HG03460 (cell line): Measurements from ENCODE around the gene ANKRD40CL.
"Not testable (repeated sequence)": the region's sequence is repeated elsewhere in the genome, so short reads cannot be mapped to it uniquely, and the experiment has no call there.

ENCODE experiments used
- ATAC-seq: cut with Tn5 transposase; IDR thresholded peaks from one replicate; pipeline ENCODE4 v1.9.1; 2021; ENCODE audit not compliant: unreplicated experiment

Gene ANKRD40CL

DNA sequence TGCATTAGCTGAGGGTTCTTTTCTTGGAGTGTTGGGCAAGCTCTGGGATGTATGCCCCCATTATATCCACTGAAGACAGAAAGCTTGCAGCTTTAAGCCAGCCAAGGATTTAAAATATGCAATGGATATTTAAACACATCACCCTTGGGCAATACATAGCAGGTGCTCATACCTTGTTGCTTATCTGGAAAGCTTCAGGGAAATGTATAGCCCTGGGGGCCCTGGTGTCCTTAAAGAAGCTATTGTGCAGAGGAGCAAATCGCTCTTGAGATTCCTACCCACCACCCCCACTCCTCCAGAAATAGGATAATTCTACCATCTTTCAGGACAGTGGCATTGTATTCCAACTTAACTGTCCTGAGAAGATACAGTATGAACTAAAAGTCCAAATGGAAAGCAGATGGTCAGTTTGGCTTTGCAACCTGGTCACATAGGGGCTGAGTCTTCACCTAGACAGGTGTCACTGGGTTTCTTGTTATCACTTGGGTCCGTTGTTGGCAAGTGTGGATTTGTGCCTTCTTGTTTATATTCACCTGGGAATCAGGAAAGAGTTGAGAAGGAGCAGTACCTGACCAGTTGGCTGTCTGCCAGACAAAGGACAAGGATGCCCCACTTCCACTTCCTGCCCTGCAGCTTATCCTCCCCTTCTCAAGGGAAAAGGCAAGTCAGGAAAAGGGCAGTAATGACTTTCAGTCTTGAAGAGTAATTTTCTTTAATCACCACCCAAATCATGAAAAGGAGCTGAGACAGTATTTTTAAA is 3.4 kb downstream of the ANKRD40CL start:
- ATAC-seq: no peak

DNA sequence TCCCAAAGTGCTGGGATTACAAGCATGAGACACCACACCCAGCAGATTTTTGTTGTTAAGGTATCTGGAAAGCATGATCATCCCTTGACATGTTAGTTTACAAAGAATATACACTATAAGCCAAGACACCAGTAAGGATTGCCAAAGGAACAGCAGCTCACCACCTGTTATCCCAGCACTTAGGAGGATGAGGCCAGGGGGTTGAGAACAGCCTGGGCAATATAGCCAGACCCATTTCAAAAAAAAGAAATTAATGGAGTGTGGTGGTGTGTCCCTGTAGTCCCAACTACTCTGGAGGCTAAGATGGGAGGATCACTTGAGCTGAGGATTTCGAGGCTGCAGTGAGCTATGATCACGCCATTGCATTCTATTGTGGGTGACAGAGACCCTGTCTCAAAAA is 5.1 kb downstream of the ANKRD40CL start:
- no peak for ATAC-seq

DNA sequence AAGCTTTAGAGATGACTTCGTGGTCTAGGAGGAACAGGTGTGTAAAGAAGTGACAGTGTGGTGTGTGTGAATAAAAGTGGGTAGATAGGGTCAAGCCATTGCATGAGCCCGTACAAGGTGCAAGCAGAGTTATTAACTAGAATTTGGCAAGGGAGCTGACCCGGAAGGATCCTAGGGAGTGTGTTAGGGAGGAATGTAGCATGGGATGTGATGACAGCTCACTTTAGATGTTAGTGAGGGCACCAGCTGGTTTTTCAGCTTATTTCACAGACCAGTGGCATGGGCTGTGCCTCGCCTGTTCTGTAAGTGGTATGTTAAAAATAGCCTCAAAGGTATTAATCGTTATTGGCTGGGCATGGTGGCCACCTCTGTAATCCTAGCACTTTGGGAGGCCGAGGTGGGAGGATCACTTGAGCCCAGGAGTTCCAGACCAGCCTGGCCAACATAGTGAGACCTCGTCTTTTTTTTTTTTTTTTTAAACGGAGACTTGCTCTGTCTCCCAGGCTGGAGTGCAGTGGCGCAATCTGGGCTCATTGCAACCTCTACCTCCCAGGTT is 8.3 kb downstream of the ANKRD40CL start:
- no peak for ATAC-seq

DNA sequence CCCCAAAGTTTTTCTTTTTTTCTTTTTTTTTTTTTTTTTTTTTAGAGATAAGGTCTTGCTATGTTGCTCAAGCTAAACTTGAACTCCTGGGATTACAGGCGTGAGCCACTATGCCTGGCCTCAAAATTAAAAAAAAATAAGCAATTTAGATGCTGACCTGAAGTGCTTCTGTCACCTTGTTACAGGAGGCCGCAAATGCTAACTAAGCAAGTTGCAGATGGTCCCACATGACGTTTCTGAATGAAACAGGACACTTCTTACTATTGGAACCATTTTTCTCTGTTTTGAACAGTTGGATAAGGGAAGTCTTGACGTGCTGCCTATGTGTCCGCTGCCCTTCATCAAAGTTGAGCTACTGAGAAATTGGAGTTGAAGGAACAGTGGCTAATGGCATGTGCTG is 8.8 kb downstream of the ANKRD40CL start:
- no peak for ATAC-seq

DNA sequence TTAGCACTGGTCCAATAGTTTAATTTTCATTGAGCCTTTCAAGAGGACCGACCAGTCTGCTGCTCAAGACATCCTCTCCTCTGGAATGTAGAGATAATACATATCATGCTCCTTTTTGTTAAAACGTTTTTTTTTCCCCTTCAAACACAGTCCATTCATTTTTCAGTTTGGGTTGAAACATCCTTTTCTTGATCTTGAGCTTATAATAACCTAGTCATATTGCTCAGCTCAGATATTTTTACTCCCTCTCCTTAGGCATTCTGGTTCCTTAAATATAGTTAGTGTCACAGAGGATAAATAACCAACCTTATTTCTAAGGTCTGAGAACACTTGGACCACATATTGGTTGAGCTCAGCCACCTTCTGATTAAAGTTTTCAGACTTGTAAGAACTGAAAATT is 12.8 kb downstream of the ANKRD40CL start:
- no peak for ATAC-seq

DNA sequence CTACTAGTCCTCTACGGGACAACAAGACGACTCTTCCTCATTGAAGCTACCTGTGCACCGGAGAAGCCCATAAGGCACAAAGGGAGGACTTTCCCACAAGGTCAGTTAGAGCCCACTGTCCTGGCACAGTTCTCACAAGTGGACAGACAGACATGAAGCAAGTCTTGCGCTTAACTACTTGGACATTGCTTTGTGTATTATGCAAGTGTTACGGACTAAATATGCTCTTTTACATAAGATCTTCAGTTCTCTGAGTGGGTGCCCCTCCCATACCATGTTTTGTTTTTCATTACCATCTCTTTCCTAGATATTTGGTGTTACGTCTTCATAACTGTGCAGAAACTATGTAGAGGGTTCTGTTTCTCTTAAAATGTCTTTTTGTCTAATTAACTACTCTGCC is 18.1 kb downstream of the ANKRD40CL start:
- ATAC-seq: no peak

DNA sequence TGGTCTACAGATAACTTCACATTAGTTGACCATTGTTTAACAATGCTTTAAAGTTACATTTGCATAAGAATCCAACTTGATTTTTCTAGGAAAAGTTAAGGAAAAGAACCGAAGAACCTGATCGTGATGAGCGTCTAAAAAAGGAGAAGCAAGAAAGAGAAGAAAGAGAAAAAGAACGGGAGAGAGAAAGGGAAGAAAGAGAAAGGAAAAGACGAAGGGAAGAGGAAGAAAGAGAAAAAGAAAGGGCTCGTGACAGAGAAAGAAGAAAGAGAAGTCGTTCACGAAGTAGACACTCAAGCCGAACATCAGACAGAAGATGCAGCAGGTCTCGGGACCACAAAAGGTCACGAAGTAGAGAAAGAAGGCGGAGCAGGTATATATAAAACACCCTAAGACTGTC is 21.7 kb downstream of the ANKRD40CL start:
- ATAC-seq: no peak

DNA sequence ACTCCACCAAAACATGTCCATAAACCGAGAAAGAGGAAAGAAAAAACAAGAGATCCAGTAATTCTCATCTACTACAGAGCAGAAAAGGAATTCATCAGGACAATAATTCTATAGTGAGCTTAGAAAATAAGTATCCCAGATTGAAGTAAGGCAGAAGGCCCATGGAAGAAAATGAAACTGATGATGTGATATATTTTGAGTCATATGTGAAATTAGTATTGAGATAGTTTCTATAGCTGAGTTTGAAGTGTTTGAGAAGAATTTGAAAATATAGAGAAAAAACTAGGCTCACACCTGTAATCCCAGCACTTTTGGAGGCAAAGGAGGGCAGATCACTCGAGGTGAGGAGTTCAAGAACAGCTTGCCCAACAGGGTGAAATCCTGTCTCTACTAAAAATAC is 28.2 kb downstream of the ANKRD40CL start:
- no peak for ATAC-seq

DNA sequence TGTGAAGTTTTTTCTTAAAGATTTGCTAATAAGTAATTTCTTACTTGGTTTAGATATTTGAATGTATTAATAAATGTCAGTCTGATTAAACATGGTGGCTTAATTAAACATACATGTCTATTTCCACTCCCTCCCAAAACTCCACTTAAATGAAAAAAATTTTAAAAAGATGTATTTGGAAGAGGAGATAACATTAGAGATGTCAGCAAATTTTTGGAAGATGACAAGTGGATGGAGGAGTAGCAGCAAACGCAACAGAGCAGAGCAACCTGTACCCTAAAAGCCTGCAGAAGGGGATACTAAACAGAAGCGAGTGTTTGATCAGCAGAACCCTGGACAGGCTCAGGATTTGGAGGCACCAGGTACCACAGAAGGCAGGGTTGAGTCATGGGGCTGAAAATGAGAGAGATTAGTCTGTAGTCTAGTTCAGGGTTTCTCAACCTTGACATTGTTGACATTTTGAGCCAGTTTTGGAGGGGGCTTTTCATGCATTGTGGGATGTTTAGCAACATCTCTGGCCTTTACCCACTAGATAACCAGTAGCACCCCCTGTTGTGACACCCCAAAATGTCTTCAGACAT is 30.1 kb downstream of the ANKRD40CL start:
- ATAC-seq: no peak

DNA sequence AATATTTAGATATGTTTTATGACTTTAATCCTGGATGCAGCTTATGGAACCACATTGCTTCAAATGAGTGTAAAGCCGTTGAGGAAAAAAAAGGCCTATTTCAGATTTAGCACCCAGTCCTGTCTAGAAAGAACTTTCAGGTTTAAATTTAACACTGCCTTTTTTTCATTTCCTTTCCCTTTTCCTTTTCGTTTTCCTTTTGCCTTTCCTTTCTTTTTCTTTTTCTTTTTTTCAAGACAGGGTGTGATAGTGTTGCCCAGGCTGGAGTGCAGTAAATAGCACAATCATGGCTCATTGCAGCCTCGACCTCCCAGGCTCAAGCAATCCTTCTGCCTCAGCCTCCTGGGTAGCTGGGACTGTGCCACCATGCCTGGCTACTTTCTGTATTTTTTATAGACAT is 32.0 kb downstream of the ANKRD40CL start:
- ATAC-seq: no peak

DNA sequence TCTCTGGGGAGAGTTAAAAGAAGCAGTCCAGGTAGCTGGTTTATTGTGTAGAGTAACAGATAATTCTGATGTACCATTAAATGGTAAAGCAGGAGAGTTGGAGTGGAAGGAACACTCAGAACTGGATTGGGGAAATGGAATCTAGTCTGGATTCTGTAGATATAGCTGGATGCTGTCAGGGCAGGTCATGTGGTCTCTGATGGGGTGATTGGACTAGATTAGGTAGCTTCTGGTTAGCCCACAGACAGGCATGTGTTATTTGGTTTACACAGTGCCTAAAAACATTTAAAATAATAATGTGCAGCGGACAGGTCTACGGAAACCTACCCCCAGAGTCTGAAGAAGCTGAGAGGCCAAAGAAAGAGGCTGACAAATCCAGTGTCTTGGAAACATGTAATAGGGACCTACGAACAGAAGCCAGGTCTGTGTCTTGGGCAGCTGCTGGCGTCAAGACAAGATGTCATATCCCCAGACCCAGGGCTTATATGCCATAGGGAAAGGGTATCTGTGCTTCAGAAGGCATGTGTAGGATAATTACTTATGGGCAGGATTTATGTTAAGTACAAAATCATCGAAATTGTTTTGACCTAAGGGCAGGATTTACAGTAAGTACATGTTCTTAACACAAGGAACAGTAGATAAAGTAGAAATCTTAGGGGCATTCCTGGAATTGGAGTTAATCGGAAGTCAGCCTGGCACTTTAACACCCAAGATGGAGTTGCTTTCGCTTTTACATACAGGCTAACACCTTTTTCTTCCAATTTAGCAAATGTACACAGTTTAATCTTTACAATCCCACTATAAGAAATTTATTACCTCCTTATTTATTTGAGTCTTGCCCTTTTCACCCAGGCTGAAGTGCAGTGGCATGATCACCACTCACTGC is 35.5 kb downstream of the ANKRD40CL start:
- ATAC-seq: no peak

DNA sequence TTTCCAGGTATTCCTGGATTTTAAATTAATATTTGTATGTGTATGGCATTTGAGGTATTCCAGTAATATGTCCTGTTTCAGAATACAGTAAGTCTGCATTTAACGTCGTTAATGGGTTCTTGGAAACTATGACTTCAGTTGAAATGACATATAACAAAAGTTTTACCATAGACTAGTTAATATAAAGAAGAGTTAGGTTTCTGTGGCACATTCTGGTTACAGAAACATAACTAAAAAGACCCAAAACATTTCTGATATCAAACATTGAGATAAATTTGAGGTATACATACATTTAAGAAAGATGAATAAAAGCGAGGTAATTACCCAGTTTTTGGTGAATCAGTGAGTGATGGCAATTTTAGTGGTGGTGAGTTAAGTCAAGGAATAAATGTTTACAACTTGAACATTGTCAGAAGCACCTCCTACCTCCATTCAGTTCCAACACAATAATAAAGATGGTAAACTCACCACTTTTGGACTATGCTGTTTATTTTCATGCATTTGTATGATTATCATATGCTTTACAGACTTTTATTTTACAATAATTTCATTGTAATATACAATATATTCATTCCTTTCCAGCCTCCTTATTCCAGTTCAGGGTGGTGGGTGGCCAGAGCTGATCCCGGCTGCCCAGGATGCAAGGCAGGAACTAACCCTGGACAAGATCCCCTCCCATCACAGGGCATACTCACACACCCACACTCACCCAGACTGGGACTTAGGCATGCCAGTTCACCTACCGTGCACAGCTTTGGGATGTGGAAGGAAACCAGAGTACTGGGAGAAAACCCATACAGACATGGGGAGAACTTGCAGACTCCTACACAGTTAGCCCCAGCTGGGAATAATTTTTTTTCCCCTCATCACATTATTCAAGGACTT is 38.2 kb downstream of the ANKRD40CL start:
- no peak for ATAC-seq

DNA sequence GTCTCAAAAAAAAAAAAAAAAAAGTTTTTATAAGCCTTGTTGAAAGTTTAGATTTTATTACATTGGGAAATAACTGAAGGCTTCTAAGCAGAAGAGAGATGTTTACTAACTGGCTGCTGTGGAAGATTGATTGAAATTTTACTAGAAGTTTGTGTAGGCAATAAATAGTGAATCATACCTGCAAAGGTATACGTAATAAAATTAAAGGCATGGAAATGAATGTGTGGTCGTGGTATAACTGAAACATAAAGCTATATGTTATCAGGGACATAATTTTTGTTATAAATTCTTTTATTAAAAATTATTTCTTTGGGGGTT is 39.2 kb downstream of the ANKRD40CL start:
- ATAC-seq: no peak

DNA sequence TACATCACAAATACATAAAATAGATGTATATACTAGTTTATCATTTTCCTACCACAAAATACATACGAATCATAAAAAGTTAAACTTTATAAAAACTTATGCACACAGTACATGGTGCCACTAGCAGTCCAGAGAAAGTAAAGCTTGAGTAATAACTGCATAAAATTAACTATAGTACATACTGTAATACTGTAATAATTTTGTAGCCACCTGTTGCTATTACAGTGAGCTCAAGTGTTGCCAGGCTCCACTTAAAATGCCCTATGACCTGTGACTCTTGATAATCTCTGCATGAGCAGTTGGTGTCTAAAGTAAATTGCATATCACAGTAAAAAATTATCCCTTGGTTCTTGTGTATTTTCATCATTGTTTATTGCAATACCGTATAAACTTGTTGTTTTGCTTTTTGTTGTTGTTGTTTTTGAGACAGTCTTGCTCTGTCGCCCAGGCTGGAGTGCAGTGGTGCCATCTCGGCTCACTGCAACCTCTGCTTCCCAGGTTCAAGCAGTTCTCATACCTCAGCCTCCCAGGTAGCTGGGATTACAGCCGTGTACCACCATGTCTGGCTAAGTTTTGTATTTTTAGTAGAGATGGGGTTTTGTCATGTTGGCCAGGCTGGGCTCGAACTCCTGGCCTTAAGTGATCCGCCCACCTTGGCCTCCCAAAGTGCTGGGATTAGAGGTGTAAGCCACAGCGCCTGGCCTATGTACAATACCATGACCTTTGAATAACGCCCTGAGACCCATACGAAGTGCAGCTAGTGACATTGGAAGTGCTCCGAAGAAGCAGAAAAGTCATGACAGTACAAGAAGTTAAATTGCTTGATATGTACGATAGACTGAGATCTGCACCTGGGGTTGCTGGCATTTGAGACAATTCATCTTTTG is 41.3 kb downstream of the ANKRD40CL start:
- no peak for ATAC-seq

DNA sequence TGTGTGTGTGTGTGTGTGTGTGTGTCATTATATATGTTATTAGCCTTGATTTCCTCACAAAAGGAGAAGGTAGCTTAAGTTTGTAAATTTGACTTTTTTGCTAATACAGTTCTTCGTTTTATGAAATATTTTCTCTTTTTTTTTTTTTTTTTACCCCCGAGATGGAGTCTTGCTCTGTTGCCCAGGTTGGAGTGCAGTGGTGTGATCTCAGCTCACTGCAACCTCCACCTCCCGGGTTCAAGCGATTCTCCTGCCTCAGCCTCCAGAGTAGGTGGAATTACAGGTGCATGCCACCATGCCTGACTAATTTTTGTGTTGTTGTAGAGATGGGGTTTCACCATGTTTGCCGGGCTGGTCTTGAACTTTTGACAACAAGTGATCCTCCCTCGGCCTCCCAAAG is 42.7 kb downstream of the ANKRD40CL start:
- not testable (repeated sequence) for ATAC-seq

DNA sequence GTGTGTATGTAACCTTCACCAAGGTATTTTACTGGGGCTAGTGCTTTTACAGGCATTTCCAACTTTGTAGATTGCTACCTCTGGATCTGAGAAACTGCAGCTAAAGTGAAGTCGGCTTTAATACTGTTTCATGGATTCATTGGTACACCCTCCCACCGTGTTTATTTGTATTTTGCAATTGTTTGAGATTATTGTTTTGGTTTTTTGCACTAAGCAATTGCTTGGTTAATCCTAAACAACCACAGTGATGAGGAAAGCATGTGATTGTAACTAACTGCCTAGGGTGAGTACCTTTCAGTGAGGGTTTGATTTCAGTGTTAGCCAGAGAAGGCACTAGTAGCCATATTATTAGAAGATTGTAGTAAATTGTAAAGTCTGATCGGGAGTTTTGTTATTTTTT is 44.6 kb downstream of the ANKRD40CL start:
- no peak for ATAC-seq

DNA sequence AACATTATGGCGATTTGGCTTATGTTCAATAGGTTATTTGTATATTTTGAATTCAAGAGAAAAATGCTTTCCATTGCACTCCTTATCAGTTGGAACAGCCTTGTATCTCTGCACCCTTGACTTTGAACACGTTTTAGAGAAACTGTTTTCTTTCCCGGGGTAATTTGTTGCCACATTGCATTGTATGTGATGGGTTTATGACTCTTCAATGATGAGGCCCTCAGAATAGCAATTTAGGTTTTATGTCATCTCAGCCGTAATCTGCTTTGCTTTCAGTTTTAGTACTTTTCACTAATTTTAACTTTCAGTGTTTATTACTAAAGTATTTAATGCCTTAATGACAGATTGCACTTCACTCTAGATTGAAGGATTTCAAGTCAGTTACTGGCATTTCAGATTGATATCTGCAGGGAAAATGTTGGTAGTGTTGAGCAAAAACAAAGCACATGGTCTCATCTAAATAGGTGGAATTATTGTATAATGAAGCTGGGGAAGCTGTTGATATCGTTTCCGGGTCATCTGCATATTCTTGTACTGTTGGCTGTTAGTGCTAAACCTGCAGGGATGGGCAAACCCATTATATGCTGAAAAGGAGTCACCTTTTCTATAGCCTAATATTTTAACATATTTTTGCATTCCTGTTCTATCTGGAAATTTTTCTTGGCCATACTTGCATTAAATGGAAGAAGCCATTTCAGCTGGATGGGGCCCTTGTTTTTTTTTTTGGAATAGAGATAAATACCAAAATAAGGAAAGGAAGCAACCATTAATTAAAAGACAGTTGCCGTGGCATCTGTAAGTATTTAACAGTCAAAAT is 45.9 kb downstream of the ANKRD40CL start:
- no peak for ATAC-seq

DNA sequence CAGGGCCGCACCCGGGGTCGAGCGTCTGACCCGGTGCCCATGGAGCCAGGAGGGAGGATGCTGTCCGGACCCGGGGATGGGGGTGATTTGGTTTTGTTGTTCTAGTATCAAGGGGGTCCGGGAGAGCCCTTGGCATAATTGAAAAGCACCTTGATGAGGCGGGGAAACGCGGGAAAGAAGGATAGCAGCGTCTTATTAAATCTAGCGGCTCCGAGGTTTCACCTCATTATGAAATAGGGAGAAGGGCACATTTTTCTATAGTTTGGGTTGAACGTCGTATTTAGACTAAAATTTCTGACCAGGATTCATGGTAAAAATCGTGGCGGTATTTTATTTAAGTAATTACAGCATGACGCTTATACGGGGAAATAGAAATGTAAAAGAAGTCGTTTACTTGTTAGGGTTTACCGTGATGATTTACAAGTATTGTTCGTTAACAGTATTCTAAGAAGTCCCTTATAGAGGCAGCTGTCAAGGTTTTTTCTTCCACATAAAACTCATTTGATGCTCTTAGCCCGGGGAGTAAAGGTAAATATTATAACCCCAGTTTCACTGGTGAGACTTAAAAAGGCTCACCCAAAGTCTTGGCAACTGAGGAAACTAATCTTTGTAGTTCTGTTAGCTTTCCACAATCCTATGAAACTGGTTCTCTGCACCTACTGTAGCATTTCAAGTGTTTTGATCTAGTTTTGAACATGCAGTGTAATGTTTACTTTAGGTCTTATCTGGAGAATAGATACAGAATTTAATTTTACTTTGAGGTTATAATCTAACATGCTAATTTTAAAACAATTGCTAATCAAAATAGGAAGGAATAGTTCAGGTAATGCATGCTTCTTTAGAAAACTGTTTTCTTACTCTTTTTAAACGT is 47.2 kb downstream of the ANKRD40CL start:
- no peak for ATAC-seq
